Measurements from ENCODE around the gene ZSCAN5B.

- TF ChIP-seq POLR2AphosphoS5 (IDR thresholded peaks at IDR 0.05; ENCODE audit: low read depth, low read length) (no peak), POLR2A (IDR thresholded peaks at IDR 0.05; ENCODE audit: low read depth, low read length) (no peak)
Measured at GRCh38 chr19:56159009-56159559, 38.5 kb downstream of the ZSCAN5B start.

Measured in GM12892 (cell line).